Activated CD4-positive, alpha-beta memory T cell treated with anti-CD3 and anti-CD28 coated beads for 36 hours (primary cell): ENCODE results near the gene RTEL1. TPM values are rescaled to one million over a fixed set of nuclear protein-coding genes. Genes with fewer than 3 reads are reported as not detected.

Experiments used
- CTCF ChIA-PET: fragments of 350-600 bp; sonication (Branson Sonifier 250); formaldehyde crosslinking; loops from one replicate; lab custom pipeline; 2021; ENCODE audit warnings: antibody characterized with exemption, inconsistent platforms; lab: Charles Lee
- POLR2A ChIA-PET: fragments of 350-600 bp; sonication (Branson Sonifier 250); formaldehyde crosslinking; loops from one replicate; lab custom pipeline; 2021; ENCODE audit warnings: antibody characterized with exemption; lab: Charles Lee
- DNase-seq: peaks from one replicate; pipeline ENCODE4 v3.0.0-alpha.2; 2020
- H3K27ac Mint-ChIP-seq: one replicate; pipeline ENCODE4 v1.8.0; 2021; ENCODE audit warnings: mixed read lengths
- H3K27me3 Mint-ChIP-seq: one replicate; pipeline ENCODE4 v1.8.0; 2021; ENCODE audit warnings: mixed read lengths
- H3K36me3 Mint-ChIP-seq: one replicate; pipeline ENCODE4 v1.8.0; 2021; ENCODE audit warnings: mixed read lengths
- H3K4me1 Mint-ChIP-seq: one replicate; pipeline ENCODE4 v1.8.0; 2021; ENCODE audit warnings: low read depth, mixed read lengths
- H3K4me3 Mint-ChIP-seq: one replicate; pipeline ENCODE4 v1.8.0; 2021; ENCODE audit warnings: mild to moderate bottlenecking, mixed read lengths
- H3K9me3 Mint-ChIP-seq: one replicate; pipeline ENCODE4 v1.8.0; 2021; ENCODE audit warnings: mixed read lengths
- intact Hi-C: fragments of 100-400 bp; cut with micrococcal nuclease; formaldehyde crosslinking; loops from one replicate; pipeline ENCODE4 v1.15.1; 2023
- total RNA-seq, 2 experiments: library from RNA; stranded (reverse); gene quantifications; one replicate each; pipeline ENCODE4 v1.2.3, GENCODE V29; 2021

The RTEL1 gene
- total RNA-seq, 2 experiments from 2014 or later: 38.0 to 38.3 TPM

- POLR2A ChIA-PET: interaction anchor here (1.0 to 1.9 kb wide), 2 partner anchors 9 to 11 kb away, joined by 3 to 8 read pairs; partner anchors contain the start of gene TNFRSF6B
- intact Hi-C loops: no loop called here
These were observed 29.5 kb downstream of the RTEL1 start for GRCh38 chr20:63687419-63688178.

GRCh38 chr20:63688228-63689045 lies 30.3 kb downstream of the RTEL1 start:
- Mint-ChIP-seq H3K9me3 (no peaks in the 10 kb centered on the region), H3K27me3 (no peaks in the 10 kb centered on the region), H3K27ac (no peak overlapping the region), H3K4me1 (peaks cover 12% of the 10 kb centered on the region), H3K36me3 (peaks cover 9% of the 10 kb centered on the region), H3K4me3 (no peak overlapping the region)
- DNase-seq: no peak
- ChIA-PET POLR2A (interaction anchor here (1.1 to 1.5 kb wide), 2 partner anchors 10 to 13 kb away, joined by 3 read pairs; no protein-coding TSS in a partner anchor), CTCF (no interaction called here)
- intact Hi-C loops: no loop called here

More at GRCh38 chr20:63687419-63688178, 29.5 kb downstream of the RTEL1 start:
- H3K27ac Mint-ChIP-seq: no peak overlapping the region
- no peak overlapping the region for H3K4me3 Mint-ChIP-seq
- no peaks in the 10 kb centered on the region for H3K9me3 Mint-ChIP-seq
- H3K27me3 Mint-ChIP-seq: no peaks in the 10 kb centered on the region
- H3K4me1 Mint-ChIP-seq: peaks cover 13% of the 10 kb centered on the region
- DNase-seq: no peak
- CTCF ChIA-PET: interaction anchor here (0.7 to 1.5 kb wide), 3 partner anchors 11 to 63 kb away, joined by 3 to 5 read pairs (median 3); no protein-coding TSS in a partner anchor
- H3K36me3 Mint-ChIP-seq: peaks cover 6% of the 10 kb centered on the region

GRCh38 chr20:63689046-63690002 lies 31.2 kb downstream of the RTEL1 start:
- Mint-ChIP-seq H3K9me3 (no peaks in the 10 kb centered on the region), H3K27me3 (no peaks in the 10 kb centered on the region), H3K4me3 (no peak overlapping the region), H3K4me1 (peaks cover 15% of the 10 kb centered on the region), H3K36me3 (peaks cover 15% of the 10 kb centered on the region), H3K27ac (no peak overlapping the region)
- intact Hi-C loops: no loop called here
- DNase-seq: no peak
- CTCF ChIA-PET: no interaction called here
- POLR2A ChIA-PET: interaction anchor here (1.1 to 1.5 kb wide), 2 partner anchors 10 to 12 kb away, joined by 3 read pairs; no protein-coding TSS in a partner anchor

- Mint-ChIP-seq H3K36me3 (peaks cover 13% of the 10 kb centered on the region), H3K27me3 (no peaks in the 10 kb centered on the region), H3K9me3 (no peaks in the 10 kb centered on the region), H3K4me1 (peaks cover 13% of the 10 kb centered on the region), H3K4me3 (no peak overlapping the region), H3K27ac (no peak overlapping the region)
- intact Hi-C loops: no loop called here
- DNase-seq: no peak
- POLR2A ChIA-PET: no interaction called here
- CTCF ChIA-PET: no interaction called here
These were observed 32.1 kb downstream of the RTEL1 start for GRCh38 chr20:63690003-63690897.

DNA sequence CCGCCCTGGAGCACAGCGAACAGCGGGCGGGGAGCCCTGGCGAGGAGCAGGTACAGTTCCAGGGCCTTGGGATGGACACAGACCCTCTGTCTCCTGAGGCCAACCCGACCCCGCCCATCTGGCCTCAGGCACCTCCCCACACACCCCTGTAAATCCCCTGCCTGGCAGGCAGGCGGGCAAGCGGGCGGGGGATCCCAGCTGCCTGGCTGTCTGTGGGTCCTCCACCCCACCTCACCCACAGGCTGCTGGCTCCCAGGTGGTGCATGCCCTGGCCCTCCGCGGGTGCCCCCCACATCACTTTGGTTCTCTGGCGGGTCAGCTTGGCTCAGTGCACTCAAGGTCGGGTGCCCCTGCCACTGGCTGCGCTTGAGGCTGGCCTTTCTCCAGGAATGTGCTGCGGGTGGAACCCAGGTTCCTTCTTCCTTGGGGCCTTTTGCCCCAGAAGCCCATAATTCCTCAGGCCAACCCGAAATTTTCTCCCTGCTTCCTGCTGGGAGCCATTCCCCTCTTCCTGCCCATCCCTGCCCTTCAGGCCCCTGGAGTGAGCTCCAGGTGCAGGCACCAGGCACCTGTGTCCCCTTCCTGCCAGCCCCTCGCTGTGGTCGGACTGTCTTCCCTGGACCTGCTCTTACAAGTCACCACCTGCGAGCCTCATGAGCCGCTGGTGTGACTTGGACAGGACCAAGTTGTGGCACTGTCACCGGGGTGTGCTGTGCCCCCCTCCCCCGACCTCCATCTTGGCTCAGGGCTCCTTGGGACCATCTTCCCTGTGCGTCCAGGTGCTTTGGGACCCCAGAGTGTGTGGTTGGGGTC lies 33.0 kb downstream of the RTEL1 start:
- ChIA-PET POLR2A (no interaction called here), CTCF (no interaction called here)
- DNase-seq: no peak
- peaks cover 15% of the 10 kb centered on the region for H3K4me1 Mint-ChIP-seq
- no peaks in the 10 kb centered on the region for H3K9me3 Mint-ChIP-seq
- H3K27ac Mint-ChIP-seq: no peak overlapping the region
- intact Hi-C loops: no loop called here
- H3K36me3 Mint-ChIP-seq: peaks cover 15% of the 10 kb centered on the region
- H3K27me3 Mint-ChIP-seq: no peaks in the 10 kb centered on the region
- H3K4me3 Mint-ChIP-seq: no peak overlapping the region

DNA sequence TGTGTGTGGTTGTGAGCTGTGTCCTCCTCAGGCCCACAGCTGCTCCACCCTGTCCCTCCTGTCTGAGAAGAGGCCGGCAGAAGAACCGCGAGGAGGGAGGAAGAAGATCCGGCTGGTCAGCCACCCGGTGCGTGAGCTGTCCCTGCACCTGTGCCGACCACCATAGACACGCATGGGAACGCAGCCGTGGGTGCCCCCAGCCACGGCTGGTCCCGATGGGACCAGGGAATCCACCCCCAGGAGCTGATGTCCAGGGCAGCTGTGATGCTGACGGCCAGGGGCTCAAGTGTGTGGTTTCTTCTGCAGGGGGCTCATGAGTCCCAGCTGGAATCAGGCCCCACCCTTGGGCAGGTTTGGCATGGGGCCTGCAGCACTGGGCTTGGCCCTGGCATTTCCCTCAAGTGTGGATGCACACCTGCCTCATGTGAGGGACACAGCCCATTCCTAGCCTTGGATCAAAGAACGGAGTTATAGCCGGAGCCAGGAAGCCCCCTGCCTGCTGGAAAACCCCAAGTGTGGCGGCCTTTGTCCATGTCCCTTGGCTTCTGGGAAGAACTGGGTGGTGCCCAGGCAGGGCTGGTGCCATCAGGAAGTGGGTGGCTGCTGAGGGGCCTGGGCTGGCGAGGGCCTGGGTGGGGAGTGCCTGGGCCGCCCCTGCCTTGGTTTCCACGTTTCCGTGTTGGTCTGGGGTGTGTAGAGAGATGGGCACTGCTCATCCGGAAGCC lies 33.8 kb downstream of the RTEL1 start:
- Mint-ChIP-seq H3K4me3 (no peak overlapping the region), H3K36me3 (peaks cover 15% of the 10 kb centered on the region), H3K27me3 (no peaks in the 10 kb centered on the region), H3K4me1 (peaks cover 10% of the 10 kb centered on the region), H3K27ac (no peak overlapping the region), H3K9me3 (no peaks in the 10 kb centered on the region)
- CTCF ChIA-PET: interaction anchor here (0.5 kb wide), 1 partner anchor 12 kb away, joined by 3 read pairs; no protein-coding TSS in a partner anchor
- DNase-seq: no peak
- intact Hi-C loops: no loop called here
- POLR2A ChIA-PET: no interaction called here

- Mint-ChIP-seq H3K36me3 (peaks cover 18% of the 10 kb centered on the region), H3K27me3 (no peaks in the 10 kb centered on the region), H3K4me3 (no peak overlapping the region), H3K9me3 (no peaks in the 10 kb centered on the region), H3K27ac (peak overlapping the region; percentile 34), H3K4me1 (peaks cover 16% of the 10 kb centered on the region)
- DNase-seq: no peak
- ChIA-PET CTCF (interaction anchor here (0.5 kb wide), 1 partner anchor 13 kb away, joined by 3 read pairs; no protein-coding TSS in a partner anchor), POLR2A (no interaction called here)
- intact Hi-C loops: no loop called here
These were observed 34.4 kb downstream of the RTEL1 start for GRCh38 chr20:63692436-63693082.

GRCh38 chr20:63693083-63693732 lies 35.1 kb downstream of the RTEL1 start:
- H3K4me3 Mint-ChIP-seq: no peak overlapping the region
- intact Hi-C loops: no loop called here
- H3K9me3 Mint-ChIP-seq: no peaks in the 10 kb centered on the region
- no peak for DNase-seq
- H3K36me3 Mint-ChIP-seq: peaks cover 21% of the 10 kb centered on the region
- POLR2A ChIA-PET: no interaction called here
- H3K4me1 Mint-ChIP-seq: peaks cover 20% of the 10 kb centered on the region
- no peaks in the 10 kb centered on the region for H3K27me3 Mint-ChIP-seq
- H3K27ac Mint-ChIP-seq: no peak overlapping the region
- CTCF ChIA-PET: no interaction called here
